HG02642 (cell line): Measurements from ENCODE around the gene COL17A1.

ENCODE experiments used
- ATAC-seq: cut with Tn5 transposase; IDR thresholded peaks from one replicate; pipeline ENCODE4 v1.9.1; 2021; ENCODE audit warnings: mild to moderate bottlenecking; ENCODE audit not compliant: unreplicated experiment, poor library complexity

COL17A1 gene

DNA sequence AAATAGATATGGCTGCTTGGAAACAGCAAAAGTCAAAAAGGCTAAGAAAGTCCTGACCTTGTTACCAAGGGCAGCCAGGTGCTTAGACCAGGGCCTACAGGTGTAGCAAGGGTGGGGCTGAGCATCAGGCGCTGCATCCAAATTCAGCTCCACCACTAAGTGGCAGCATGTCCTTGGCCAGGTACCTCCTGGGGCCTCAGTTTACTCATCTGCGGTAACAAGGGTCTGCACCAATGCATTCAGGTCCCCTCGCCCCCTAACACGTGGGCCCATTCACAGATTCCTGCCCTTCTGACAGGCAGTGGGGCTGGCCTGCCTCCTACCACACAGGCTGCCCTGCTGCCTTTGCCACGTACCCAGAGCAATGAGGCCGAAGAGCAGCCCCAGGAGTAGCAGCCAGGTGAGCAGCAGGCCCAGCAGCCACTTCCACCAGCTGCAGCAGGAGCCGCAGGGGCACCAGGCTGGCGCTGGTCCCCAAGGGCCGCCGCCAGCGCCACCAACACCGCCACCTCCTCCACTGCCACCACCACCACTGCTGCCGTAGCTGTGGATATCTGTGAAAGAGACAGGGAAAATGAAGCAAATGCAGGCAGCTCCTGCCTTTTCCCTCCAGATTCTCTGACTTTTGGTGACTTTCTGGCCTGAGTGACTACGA, 28.9 kb downstream of the COL17A1 start:
- ATAC-seq = no peak

GRCh38 chr10:104054430-104054829, 31.2 kb downstream of the COL17A1 start:
- ATAC-seq = no peak

GRCh38 chr10:104053201-104053600, 32.5 kb downstream of the COL17A1 start:
- no peak for ATAC-seq

DNA sequence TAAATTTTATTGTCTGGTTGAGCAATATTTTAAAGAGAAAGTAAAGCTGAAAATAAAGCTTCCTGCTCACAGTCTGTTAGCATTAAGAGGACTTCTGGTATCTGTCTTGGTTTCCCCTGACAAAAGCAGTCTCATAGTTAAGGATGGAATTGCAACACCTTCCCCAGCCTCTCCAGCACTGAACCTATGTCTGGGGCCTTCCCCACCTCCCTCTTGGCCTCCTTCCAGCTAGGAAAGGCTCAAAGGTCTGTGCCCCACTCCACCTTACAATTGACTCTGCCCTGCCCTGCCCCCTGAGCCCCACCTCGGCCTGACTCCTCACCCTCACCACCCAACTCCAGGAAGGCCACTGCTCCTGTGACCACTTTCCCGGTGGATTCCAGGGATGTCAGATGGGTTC, 33.2 kb downstream of the COL17A1 start:
- no peak for ATAC-seq

- no peak for ATAC-seq
Observed at GRCh38 chr10:104049504-104050250, 36.0 kb downstream of the COL17A1 start.

GRCh38 chr10:104046651-104047050, 39.0 kb downstream of the COL17A1 start:
- no peak for ATAC-seq

DNA sequence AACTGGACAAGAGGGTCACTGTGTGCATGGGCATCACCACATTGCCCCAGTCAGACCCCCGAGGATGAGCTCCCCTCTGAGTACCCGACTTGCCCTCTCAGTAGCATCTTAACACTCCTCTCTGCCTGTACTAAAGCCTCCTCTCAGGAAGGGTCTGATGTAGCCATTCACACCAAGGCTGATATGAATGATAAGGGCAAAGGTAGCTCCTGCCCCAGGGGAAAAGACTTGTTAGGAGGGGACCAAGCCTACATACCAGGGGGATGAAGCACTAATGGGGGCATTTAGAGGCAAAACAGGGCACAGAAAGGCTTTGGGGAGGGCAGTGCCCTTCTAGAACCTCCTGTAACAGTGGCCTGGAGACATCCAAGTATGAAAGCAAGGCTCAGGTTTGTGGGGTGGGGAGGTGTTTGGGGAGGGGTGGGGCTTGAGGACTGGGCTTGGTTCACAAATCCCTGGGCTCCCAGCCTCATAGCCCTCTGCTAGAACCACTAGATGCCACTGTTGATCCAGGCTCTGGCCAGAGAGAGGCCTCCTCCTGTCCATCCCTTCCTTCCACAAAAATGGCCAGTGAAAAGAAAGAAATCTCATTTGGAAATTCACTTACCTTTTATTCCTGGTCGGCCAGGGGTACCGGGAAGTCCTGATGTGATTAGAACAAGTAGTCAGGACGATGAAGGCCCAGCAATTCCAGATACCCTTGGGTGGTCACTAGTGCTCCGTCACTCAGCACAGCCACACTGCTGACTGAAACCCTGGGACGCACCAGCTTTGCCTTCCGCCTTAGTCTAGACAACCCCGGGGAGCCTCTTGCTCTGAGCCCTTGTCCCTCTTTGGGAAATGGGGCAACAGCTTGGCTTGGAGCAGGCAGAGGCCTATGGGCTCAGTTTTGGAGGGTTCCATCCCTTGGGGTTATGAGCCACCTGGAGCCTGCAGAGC, 40.3 kb downstream of the COL17A1 start:
- ATAC-seq = no peak

DNA sequence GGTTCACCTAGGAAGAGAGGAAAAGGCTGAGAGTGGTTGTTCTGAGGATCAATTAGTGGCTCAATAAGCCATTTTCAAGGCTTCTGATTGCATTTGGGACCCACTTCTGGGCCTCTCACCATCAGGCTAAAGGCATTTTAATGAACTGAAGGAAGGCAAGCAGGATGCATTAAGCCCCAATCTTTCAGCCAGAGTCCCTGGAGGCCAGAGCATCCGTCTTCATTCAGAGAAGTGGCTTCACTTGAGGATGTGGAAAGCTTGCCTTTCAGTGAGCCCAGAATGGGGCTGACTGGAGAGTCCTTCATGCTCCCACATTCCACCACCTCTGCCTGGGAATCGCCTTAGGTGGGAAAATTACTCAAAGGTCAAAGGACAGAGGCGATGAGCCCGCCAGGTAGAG, 41.8 kb downstream of the COL17A1 start:
- no peak for ATAC-seq

- no peak for ATAC-seq
Observed at GRCh38 chr10:104043185-104043830, 42.4 kb downstream of the COL17A1 start.

DNA sequence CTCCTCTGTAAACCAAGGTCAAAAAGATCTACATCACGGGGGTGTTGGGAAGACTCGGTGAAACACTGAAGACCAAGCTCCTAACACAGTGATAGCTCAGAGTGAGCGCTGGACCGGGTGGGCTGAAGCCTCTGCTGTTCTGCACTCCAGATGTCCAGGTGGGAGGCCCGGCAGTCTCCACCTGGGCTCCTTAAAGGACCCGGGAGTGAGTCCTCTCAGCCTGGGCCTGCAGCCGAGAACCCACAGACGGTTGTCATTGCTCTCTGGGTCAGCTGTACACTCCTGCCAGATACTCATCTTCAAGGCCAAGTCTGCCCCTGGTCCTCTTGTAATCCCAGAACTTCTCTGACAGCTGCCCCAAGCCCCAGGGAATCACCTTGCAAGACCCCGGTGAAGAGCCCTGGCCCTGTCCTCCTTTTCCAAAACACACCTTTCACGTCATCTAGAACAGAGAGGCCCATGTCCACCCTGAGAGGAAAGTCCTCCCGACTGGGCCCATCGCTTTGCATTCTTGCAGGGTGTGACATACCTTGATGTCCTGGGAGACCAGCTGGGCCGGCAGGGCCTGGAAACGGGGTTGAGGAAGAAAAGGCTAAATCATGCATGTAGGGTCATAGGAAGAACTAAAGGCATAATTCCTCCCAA, 43.7 kb downstream of the COL17A1 start:
- no peak for ATAC-seq

DNA sequence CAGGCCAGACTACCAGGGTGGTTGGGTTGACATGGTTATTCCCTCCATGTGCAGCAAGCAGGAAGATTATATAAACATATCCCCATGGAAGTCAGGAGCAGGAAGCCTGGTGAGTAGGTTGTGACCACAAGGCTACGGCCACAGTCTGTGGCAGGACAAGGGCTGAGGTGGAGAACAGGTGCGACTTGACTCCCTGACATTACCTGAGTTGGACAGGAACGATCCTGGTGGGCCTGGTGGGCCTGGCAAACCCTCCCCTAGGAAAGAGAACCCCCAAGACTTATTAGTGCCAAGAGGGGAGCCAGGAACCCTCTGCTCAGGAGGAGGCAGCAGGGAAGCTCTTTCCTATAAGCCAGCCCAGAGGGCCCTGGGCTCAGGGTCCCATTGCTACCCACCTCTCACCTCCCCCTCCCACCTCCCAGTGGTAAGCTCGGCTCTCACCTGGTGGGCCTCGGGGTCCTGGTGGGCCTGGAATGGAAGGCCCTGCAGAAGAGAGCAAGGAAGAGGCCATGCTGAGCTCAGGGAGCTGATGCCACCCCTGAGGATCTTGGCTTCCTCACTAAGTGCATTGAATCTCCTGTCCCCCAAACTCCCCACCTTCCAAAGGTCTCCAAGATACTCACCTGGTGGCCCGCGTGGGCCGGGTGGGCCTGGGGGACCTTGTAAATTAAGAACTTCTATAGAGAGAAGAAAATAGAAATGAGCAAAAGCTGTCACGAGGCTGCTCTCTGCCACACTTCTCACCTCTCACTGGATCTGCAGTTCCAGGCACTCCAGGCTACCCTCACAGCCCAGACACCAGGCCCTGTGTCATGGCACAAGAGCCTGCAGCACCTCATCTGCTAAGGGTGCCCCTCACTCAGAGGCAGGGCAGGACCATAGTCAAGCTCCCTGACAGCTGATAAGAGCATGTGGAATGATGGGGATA, 44.6 kb downstream of the COL17A1 start:
- ATAC-seq = no peak

DNA sequence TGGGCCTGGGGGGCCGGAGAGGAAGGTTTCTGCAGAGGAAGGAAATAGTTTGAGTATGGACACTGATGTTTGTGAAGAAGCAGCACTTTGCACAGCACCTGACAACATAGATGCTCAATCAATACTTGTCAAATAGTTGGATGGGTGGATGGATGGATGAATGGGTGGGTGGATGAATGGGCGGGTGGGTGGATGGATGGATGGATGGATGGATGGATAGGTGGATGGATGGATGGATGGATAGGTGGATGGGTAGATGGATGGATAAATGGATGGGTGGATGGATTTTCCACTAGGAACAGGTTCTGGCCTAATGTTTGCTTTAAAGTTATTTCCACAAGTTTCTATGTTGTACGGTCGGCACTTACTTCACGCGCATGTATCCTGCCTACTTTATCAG, 45.3 kb downstream of the COL17A1 start:
- ATAC-seq = no peak

DNA sequence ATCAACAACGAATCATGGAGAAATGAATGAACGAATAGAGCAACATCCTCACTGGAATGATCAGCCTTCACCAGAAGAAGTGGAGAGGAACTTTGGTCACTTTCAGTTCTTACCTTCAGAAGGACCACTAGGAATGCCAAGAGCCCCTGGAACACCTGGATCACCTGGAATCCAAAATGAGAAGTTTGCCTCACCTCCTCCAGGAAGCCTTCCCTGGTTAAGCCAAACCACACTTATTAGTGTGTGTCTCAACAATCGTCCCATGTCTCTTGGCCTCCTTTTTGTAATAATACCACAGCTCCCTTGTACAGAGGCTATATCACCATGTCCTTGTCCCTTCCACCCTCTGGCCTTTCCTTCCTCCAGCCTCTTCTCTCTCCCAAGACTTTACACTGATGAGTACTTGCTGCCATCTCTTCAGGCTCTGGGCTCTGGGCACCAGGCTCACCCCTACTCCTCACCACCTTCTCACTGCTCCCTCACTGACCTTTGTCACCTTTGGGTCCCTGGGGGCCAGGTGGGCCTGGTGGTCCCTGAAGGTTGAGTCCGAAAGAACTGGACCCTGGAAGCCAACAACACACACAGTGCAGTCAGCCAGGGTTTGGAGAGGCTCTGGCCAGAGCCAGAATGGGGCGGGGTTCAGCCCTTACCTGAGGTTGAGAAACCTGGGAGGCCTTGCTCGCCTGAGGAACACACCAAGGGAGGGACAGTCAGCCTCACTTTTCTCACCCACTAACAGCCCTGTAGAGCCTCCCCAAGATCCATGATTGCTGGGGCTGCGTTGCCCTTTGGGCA, 46.5 kb downstream of the COL17A1 start:
- no peak for ATAC-seq

DNA sequence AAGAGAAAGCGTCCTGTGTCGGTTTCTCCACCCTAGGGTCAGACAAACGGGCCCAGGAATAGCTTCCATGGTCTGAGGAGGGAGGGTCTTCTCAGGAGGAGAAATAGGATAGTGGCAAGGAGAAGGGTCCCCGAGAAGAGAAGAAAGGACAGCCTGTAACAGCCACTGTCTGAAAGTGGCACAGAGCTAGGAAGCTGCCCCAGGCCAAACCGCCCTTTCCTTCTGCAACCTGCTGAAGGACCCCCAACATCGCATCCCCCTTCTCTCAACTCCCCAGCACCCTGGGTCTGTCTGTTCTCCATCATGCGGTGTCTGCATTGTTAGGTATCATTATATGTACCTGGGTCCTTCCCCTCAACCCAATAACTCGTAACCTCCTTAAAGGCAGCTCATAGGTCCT, 47.1 kb downstream of the COL17A1 start:
- ATAC-seq = no peak

GRCh38 chr10:104037261-104037951, 48.3 kb downstream of the COL17A1 start:
- ATAC-seq = no peak

DNA sequence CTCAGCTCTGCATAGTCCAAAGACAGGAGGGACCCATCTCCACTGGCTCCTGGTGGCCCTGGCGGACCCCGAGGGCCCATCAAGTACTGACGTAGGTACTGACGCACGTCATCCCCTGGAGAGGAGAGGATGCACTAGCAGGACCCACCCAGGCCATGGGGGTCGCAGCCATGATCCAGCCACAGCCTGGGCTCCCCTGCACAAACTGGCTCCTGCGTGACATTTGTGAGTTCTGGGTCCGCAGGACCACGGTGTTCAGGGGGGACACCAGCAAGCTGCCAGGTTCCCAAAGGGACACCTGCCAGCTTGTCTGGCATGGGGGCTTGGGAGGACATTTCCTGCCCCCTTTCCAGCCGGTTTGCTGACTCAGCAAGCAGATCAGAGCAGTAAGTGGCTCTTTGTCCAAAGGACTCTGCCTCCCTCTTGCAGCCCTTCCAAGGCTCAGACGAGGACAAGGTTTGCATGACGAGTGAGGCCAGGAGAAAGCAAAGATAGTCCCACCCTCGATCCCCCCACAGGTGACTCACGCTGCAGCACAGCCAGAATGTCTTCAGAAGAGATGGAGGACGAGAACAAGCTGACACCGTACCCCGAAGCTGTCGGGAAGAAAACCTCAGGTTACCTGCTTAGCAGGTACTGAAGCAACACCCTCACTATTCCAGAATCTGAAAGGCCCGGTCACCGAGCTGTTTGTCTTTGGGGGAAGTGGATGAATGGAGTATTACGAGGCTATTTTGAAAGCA, 49.0 kb downstream of the COL17A1 start:
- ATAC-seq = no peak

DNA sequence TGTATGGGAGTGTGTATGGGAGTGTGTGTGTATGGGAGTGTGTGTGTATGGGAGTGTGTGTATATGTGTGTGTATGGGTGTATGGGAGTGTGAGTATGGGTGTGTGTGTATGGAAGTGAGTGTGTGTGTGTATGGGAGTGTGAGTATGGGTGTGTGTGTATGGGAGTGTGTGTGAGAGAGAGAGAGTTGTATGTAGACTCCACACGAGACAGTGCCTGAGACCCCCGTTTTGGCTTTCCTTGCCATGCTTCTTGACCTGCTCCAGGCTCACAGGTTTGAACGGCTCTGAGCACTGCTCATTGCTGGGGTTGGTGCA, 49.7 kb downstream of the COL17A1 start:
- no peak for ATAC-seq
